Astrocyte (in vitro differentiated cells and primary cell): ENCODE results near the gene TEDDM1. TPM values are rescaled to one million over a fixed set of nuclear protein-coding genes. Genes with fewer than 3 reads are reported as not detected.

Experiments
- DNase-seq: peaks from one replicate; pipeline ENCODE4 v3.0.0-alpha.2; 2010; ENCODE audit warnings: low read depth
- FAIRE-seq: peaks from 2 replicates; lab custom pipeline; 2011; peaks lifted over from hg19 to GRCh38; lab: Jason Lieb, UNC
- H2AFZ ChIP-seq: 2 replicates; pipeline ENCODE4 v1.6.0; 2012; ENCODE audit warnings: low read depth, low read length, inconsistent platforms
- H3K27ac ChIP-seq: 2 replicates; pipeline ENCODE4 v1.5.1; 2011; ENCODE audit warnings: low read depth, low read length, inconsistent platforms
- H3K27me3 ChIP-seq: 2 replicates; pipeline ENCODE4 v1.6.0; 2011; ENCODE audit warnings: low read length, inconsistent platforms; ENCODE audit not compliant: insufficient read depth
- H3K36me3 ChIP-seq: 2 replicates; pipeline ENCODE4 v1.5.1; 2011; ENCODE audit warnings: low read length, inconsistent platforms; ENCODE audit not compliant: insufficient read depth
- H3K4me1 ChIP-seq: 2 replicates; pipeline ENCODE4 v1.5.1; 2011; ENCODE audit warnings: low read length, inconsistent platforms; ENCODE audit not compliant: insufficient read depth
- H3K4me2 ChIP-seq: 2 replicates; pipeline ENCODE4 v1.6.0; 2012; ENCODE audit warnings: low read length, inconsistent platforms
- H3K4me3 ChIP-seq: 2 replicates; pipeline ENCODE4 v1.5.1; 2011; ENCODE audit warnings: low read depth, mild to moderate bottlenecking, low read length, inconsistent platforms; ENCODE audit not compliant: insufficient read depth
- H3K79me2 ChIP-seq: 2 replicates; pipeline ENCODE4 v1.6.0; 2012; ENCODE audit warnings: mild to moderate bottlenecking, low read length, inconsistent platforms; ENCODE audit not compliant: insufficient read depth
- H3K9ac ChIP-seq: 2 replicates; pipeline ENCODE4 v1.6.0; 2012; ENCODE audit warnings: mild to moderate bottlenecking, low read length, inconsistent platforms
- H3K9me3 ChIP-seq: 2 replicates; pipeline ENCODE4 v1.5.1; 2012; ENCODE audit warnings: low read depth, mild to moderate bottlenecking, low read length, inconsistent platforms; ENCODE audit not compliant: insufficient read depth
- H4K20me1 ChIP-seq: 2 replicates; pipeline ENCODE4 v1.6.0; 2012; ENCODE audit warnings: low read length, inconsistent platforms; ENCODE audit not compliant: insufficient read depth
- H3K27ac Mint-ChIP-seq: one replicate; pipeline ENCODE4 v1.8.0; 2021; ENCODE audit warnings: mild to moderate bottlenecking, mixed read lengths; ENCODE audit not compliant: unreplicated experiment
- H3K27me3 Mint-ChIP-seq: one replicate; pipeline ENCODE4 v1.8.0; 2021; ENCODE audit warnings: low read depth, mixed read lengths; ENCODE audit not compliant: unreplicated experiment
- H3K36me3 Mint-ChIP-seq: one replicate; pipeline ENCODE4 v1.8.0; 2021; ENCODE audit warnings: low read depth, mixed read lengths; ENCODE audit not compliant: unreplicated experiment
- H3K4me1 Mint-ChIP-seq: one replicate; pipeline ENCODE4 v1.8.0; 2021; ENCODE audit warnings: low read depth, mixed read lengths; ENCODE audit not compliant: unreplicated experiment
- H3K4me3 Mint-ChIP-seq: one replicate; pipeline ENCODE4 v1.8.0; 2021; ENCODE audit warnings: mild to moderate bottlenecking, moderate library complexity, mixed read lengths; ENCODE audit not compliant: unreplicated experiment
- H3K9me3 Mint-ChIP-seq: one replicate; pipeline ENCODE4 v1.8.0; 2021; ENCODE audit warnings: mild to moderate bottlenecking, mixed read lengths; ENCODE audit not compliant: unreplicated experiment
- EZH2 ChIP-seq: IDR thresholded peaks from 2 replicates; pipeline ENCODE4 v1.6.1; 2012; ENCODE audit warnings: mild to moderate bottlenecking, low read length, inconsistent platforms; ENCODE audit not compliant: insufficient read depth
- total RNA-seq: library from RNA; stranded (reverse); gene quantifications from 2 replicates; pipeline ENCODE4 v1.2.1, GENCODE V29; 2021
- TF ChIP-seq, protein P1 (sequence below): IDR thresholded peaks from 2 replicates; pipeline ENCODE4 v1.5.1; 2011; ENCODE audit warnings: low read depth, mild to moderate bottlenecking, inconsistent platforms, low read length, moderate library complexity; ENCODE audit not compliant: insufficient read depth

The TEDDM1 gene
- total RNA-seq, 1 donor from 2014 or later, result not detected

DNA sequence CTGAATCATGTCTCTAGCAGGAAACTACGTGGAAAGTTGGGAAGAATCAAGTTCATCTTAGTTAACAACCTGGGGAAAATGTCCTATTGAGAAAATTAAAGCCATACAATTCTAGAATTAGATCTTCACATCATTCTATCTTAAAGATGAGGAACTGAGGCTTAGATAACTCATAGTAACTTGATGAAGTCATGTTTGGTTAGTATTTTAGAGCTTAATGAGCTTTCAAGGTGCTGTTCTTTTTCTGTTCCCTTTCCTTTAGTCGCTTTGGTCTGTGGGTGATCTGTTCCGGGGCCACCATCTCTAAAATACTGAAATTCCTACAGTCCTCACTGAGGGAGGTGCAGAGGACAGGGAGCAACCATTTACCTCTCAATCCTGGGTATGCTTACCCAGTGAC, 4.6 kb downstream of the TEDDM1 start:
- H3K36me3 Mint-ChIP-seq, result no peaks in the 10 kb centered on the region
- H3K27ac Mint-ChIP-seq, result no peak overlapping the region
- Histone ChIP-seq H4K20me1 (no peaks in the 10 kb centered on the region), H3K27me3 (no peaks in the 10 kb centered on the region), H3K9ac (no peak overlapping the region), H3K4me1 (peaks cover 10% of the 10 kb centered on the region), H3K9me3 (no peaks in the 10 kb centered on the region), H3K36me3 (no peaks in the 10 kb centered on the region), H3K4me2 (no peak overlapping the region), H3K27ac (no peak overlapping the region), H3K4me3 (no peak overlapping the region), H3K79me2 (peaks cover 7% of the 10 kb centered on the region), H2AFZ (no peak overlapping the region)
- no peak for TF ChIP-seq EZH2
- TF ChIP-seq, protein P1, sequence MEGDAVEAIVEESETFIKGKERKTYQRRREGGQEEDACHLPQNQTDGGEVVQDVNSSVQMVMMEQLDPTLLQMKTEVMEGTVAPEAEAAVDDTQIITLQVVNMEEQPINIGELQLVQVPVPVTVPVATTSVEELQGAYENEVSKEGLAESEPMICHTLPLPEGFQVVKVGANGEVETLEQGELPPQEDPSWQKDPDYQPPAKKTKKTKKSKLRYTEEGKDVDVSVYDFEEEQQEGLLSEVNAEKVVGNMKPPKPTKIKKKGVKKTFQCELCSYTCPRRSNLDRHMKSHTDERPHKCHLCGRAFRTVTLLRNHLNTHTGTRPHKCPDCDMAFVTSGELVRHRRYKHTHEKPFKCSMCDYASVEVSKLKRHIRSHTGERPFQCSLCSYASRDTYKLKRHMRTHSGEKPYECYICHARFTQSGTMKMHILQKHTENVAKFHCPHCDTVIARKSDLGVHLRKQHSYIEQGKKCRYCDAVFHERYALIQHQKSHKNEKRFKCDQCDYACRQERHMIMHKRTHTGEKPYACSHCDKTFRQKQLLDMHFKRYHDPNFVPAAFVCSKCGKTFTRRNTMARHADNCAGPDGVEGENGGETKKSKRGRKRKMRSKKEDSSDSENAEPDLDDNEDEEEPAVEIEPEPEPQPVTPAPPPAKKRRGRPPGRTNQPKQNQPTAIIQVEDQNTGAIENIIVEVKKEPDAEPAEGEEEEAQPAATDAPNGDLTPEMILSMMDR, result no peak
- DNase-seq, result no peak
- H3K4me3 Mint-ChIP-seq, result no peak overlapping the region
- no peaks in the 10 kb centered on the region for H3K9me3 Mint-ChIP-seq
- no peak for FAIRE-seq
- peaks cover 15% of the 10 kb centered on the region for H3K4me1 Mint-ChIP-seq
- H3K27me3 Mint-ChIP-seq, result peaks cover 2% of the 10 kb centered on the region

DNA sequence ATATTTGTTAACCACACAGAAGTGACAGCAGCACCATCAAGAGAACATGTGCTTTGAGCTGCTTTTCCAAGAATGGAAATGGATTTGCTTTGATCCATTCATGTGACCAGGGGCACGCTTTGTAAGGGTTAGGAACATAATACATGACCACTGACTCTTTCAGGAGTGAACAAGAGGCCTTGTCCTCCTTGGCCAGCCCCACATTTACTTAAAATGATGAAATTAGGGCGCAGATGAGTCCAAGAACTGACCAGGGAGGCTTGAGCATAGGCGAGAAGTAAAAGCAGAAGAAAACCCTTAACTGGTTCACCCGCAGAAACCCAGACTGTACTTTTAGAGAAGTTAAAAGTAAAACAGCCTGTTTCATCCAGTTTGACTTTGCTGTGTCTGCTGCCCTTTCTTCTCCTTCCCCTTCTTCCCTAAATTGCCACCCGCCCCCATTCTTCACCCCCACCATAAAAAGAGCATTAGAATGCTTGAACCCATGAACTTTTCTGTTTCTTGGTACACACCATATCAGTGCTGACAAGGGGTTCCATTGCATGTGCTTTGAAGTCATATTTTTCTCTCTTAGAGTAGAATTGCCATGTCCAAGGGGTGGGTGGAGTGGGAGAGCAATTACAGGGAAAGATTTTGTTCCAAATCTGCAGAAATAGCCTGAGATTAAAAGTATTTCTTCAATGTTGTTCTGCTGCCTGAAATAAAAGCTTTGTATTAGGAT, 6.3 kb downstream of the TEDDM1 start:
- peaks cover 2% of the 10 kb centered on the region for H3K27me3 Mint-ChIP-seq
- H3K27ac Mint-ChIP-seq, result no peak overlapping the region
- no peaks in the 10 kb centered on the region for H3K27me3 ChIP-seq
- DNase-seq (no peak), FAIRE-seq (no peak)
- no peak overlapping the region for H3K4me3 ChIP-seq
- no peak overlapping the region for H3K9ac ChIP-seq
- no peaks in the 10 kb centered on the region for H3K9me3 Mint-ChIP-seq
- peaks cover 13% of the 10 kb centered on the region for H3K4me1 ChIP-seq
- H3K4me3 Mint-ChIP-seq, result no peak overlapping the region
- no peak overlapping the region for H3K27ac ChIP-seq
- H3K79me2 ChIP-seq, result peaks cover 24% of the 10 kb centered on the region
- no peak overlapping the region for H2AFZ ChIP-seq
- H3K4me2 ChIP-seq, result no peak overlapping the region
- no peaks in the 10 kb centered on the region for H3K9me3 ChIP-seq
- peaks cover 17% of the 10 kb centered on the region for H3K4me1 Mint-ChIP-seq
- TF ChIP-seq, protein P1, result no peak
- TF ChIP-seq EZH2, result no peak
- peaks cover 2% of the 10 kb centered on the region for H3K36me3 Mint-ChIP-seq
- peaks cover 15% of the 10 kb centered on the region for H4K20me1 ChIP-seq
- H3K36me3 ChIP-seq, result no peaks in the 10 kb centered on the region
